ENCODE measurements around the gene CNFN. TPM values are rescaled to one million over a fixed set of nuclear protein-coding genes. Genes with fewer than 3 reads are reported as not detected.
A peak's percentile ranks its signal among the peaks of the same experiment; 100 is the strongest.

The CNFN gene
- polyA plus RNA-seq, 4 donors = 5.8 to 28.1 (median 9.0) TPM

DNA sequence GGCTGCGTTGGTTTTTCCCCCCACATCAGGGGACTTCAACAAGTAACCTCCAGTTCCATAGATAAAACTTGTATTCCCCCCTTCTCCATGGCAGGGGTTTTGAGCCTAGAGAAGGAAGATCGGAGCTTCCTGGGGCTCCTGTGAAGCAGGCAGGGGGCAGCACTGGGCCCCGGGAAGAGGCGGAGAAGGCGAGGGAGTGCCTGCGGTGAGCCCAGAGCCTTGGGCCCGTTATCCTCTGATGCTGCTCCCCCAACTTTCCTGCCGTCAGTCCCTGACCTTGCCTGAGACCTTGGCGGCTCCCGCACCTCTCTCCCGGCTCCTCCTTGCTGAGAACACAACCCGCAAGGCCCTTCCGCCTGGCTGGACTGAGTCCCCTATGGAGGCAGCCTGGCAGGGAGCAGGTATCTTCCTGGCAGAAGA lies 34.6 kb upstream of the CNFN start:
- Histone ChIP-seq H3K9me3 (ENCODE audit: control insufficient read depth in 2 of 2, insufficient read depth in 1 of 2, low read depth in 1 of 2, low read length in 1 of 2) (peaks cover 0 to 7% of the 10 kb centered on the region in 2 donors), H3K36me3 (ENCODE audit: control insufficient read depth in 3 of 3, insufficient read depth in 2 of 3, low read depth in 1 of 3, low read length in 3 of 3) (peaks cover 0 to 5% (median 0%) of the 10 kb centered on the region in 3 donors), H3K4me1 (ENCODE audit: control insufficient read depth in 3 of 3, insufficient read depth in 2 of 3, low read depth in 1 of 3, low read length in 2 of 3) (peaks cover 3 to 39% (median 10%) of the 10 kb centered on the region in 3 donors), H3K4me3 (ENCODE audit: low read depth in 1 of 3, low read length in 3 of 3) (no peak overlapping the region), H3K27ac (ENCODE audit: low read depth in 1 of 3, low read length in 2 of 3) (no peak overlapping the region), H3K27me3 (ENCODE audit: control insufficient read depth in 3 of 3, insufficient read depth in 3 of 3, low read length in 3 of 3) (no peaks in the 10 kb centered on the region)
- 36 to 75% (median 53%) methylated on average over 13 of the region's 13 CpGs for WGBS, 3 donors
- no peak for DNase-seq
- FAIRE-seq = no peak

DNA sequence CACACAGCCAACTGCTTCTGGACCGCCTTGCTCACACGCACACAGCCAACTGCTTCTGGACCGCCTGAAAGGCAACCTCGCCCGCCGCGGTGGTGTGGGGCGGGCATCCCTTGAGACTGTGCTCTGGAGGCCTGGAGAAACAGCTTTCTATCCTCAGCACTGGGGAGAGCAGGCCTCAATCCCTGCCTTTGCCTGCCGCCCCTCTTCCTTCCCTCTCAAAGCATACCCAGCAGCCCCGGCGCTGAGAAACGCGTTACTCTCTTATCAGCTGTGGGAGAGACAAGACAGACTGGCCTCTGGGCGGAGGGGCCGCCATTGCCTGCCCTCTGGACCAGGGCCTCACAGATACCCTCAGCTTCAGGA lies 34.2 kb upstream of the CNFN start:
- peak overlapping the region in 1 of 3 donors; percentile 54 for H3K4me3 ChIP-seq (ENCODE audit: low read depth in 1 of 3, low read length in 3 of 3)
- no peaks in the 10 kb centered on the region for H3K27me3 ChIP-seq (ENCODE audit: control insufficient read depth in 3 of 3, insufficient read depth in 3 of 3, low read length in 3 of 3)
- DNase-seq = no peak
- FAIRE-seq = no peak
- 59 to 74% (median 74%) methylated on average over 15 of the region's 15 CpGs for whole genome bisulfite sequencing, 3 donors
- H3K4me1 ChIP-seq (ENCODE audit: control insufficient read depth in 3 of 3, insufficient read depth in 2 of 3, low read depth in 1 of 3, low read length in 2 of 3) = peaks cover 3 to 39% (median 10%) of the 10 kb centered on the region in 3 donors
- peaks cover 0 to 5% (median 0%) of the 10 kb centered on the region in 3 donors for H3K36me3 ChIP-seq (ENCODE audit: control insufficient read depth in 3 of 3, insufficient read depth in 2 of 3, low read depth in 1 of 3, low read length in 3 of 3)
- H3K27ac ChIP-seq (ENCODE audit: low read depth in 1 of 3, low read length in 2 of 3) = peak overlapping the region in 1 of 3 donors; percentile 66
- peaks cover 0 to 7% of the 10 kb centered on the region in 2 donors for H3K9me3 ChIP-seq (ENCODE audit: control insufficient read depth in 2 of 2, insufficient read depth in 1 of 2, low read depth in 1 of 2, low read length in 1 of 2)

DNA sequence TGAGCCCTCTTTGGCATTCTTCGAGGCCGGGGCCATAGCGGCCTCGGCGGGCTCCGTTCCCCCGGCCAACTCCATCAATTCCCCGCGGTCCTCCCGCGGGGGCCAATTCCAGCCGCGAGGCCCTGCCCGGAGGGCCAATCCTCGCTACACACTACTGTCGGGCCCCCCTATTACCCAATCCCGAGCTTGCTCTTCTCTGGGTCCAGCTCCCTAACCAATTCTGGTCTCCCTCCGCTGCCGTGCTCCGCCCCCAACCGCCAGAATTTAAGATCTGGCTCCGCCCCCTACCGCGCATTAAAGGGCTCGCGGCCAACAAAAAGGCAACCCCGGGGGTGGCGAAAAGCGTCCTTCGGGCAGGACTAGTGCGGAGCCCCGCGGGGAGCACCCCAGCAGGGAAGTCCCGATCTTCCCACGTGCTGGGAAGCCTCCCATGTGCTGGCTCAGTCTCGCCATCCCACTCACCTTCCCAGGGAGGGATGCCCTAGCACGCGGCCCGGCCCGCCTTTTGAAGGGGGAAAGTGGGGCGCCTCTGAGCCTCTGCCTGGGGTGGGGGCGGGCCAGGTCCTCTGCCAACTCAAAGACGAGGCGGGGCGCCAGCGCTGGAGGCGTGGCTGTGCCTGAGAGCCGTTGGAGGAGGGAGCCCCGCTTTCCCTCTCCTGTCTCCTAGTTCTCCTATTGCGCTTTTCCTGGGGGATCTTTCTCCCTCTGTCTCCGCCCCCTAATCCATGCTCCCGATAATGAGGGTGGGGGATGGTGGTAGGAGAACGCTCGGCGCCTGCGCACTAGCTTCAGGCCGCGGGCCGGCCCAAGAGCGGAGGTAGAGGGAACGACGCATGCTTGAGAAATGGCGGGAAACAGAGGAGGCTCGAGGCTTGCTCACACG lies 33.6 kb upstream of the CNFN start:
- H3K27ac ChIP-seq (ENCODE audit: low read depth in 1 of 3, low read length in 2 of 3) = peak overlapping the region in 2 of 3 donors; percentile 66 to 77
- H3K9me3 ChIP-seq (ENCODE audit: control insufficient read depth in 2 of 2, insufficient read depth in 1 of 2, low read depth in 1 of 2, low read length in 1 of 2) = peaks cover 0 to 7% of the 10 kb centered on the region in 2 donors
- peaks cover 0 to 5% (median 0%) of the 10 kb centered on the region in 3 donors for H3K36me3 ChIP-seq (ENCODE audit: control insufficient read depth in 3 of 3, insufficient read depth in 2 of 3, low read depth in 1 of 3, low read length in 3 of 3)
- 4 to 7% (median 6%) methylated on average over 63 to 65 of the region's 65 CpGs for WGBS, 3 donors
- FAIRE-seq (no peak), DNase-seq (peak; percentile 93 to 95)
- H3K4me1 ChIP-seq (ENCODE audit: control insufficient read depth in 3 of 3, insufficient read depth in 2 of 3, low read depth in 1 of 3, low read length in 2 of 3) = peaks cover 3 to 39% (median 10%) of the 10 kb centered on the region in 3 donors
- no peaks in the 10 kb centered on the region for H3K27me3 ChIP-seq (ENCODE audit: control insufficient read depth in 3 of 3, insufficient read depth in 3 of 3, low read length in 3 of 3)
- H3K4me3 ChIP-seq (ENCODE audit: low read depth in 1 of 3, low read length in 3 of 3) = peak overlapping the region; percentile 44 to 62 (median 54)

DNA sequence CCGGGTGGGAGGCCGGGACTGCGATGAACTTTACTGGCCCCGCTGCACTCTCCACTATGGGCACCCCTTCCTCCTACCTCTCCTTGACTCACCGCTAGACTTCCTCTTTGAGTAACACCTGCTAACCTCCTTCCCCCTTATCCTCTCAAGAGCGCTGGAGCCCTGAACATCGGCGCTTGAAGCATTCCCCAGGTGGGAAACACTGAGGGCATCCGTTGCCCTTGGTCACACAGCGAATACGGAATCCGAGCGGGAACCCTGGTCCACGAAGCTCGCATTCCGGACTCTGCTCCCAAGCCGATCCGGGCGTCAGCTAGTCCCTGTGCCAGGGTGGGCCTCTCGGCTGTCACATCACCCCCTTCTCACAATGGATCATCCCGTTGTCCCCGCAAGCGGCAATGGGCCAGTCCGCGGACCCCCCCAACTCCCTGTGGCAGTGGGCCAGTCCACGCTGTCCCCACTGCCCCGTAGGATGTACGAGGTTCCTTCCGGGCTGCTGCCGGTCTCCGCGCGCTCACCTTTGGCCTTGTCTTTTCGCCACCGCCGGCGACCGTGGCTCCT lies 32.9 kb upstream of the CNFN start:
- H3K27me3 ChIP-seq (ENCODE audit: control insufficient read depth in 3 of 3, insufficient read depth in 3 of 3, low read length in 3 of 3) = no peaks in the 10 kb centered on the region
- H3K4me3 ChIP-seq (ENCODE audit: low read depth in 1 of 3, low read length in 3 of 3) = peak overlapping the region; percentile 44 to 62 (median 54)
- H3K36me3 ChIP-seq (ENCODE audit: control insufficient read depth in 3 of 3, insufficient read depth in 2 of 3, low read depth in 1 of 3, low read length in 3 of 3) = peaks cover 0 to 9% (median 0%) of the 10 kb centered on the region in 3 donors
- H3K9me3 ChIP-seq (ENCODE audit: control insufficient read depth in 2 of 2, insufficient read depth in 1 of 2, low read depth in 1 of 2, low read length in 1 of 2) = peaks cover 0 to 7% of the 10 kb centered on the region in 2 donors
- DNase-seq = peak; percentile 63 to 83
- H3K4me1 ChIP-seq (ENCODE audit: control insufficient read depth in 3 of 3, insufficient read depth in 2 of 3, low read depth in 1 of 3, low read length in 2 of 3) = peaks cover 3 to 39% (median 10%) of the 10 kb centered on the region in 3 donors
- WGBS, 3 donors = 1 to 2% (median 2%) methylated on average over 37 to 38 of the region's 38 CpGs
- H3K27ac ChIP-seq (ENCODE audit: low read depth in 1 of 3, low read length in 2 of 3) = peak overlapping the region; percentile 18 to 77 (median 66)
- no peak for FAIRE-seq

DNA sequence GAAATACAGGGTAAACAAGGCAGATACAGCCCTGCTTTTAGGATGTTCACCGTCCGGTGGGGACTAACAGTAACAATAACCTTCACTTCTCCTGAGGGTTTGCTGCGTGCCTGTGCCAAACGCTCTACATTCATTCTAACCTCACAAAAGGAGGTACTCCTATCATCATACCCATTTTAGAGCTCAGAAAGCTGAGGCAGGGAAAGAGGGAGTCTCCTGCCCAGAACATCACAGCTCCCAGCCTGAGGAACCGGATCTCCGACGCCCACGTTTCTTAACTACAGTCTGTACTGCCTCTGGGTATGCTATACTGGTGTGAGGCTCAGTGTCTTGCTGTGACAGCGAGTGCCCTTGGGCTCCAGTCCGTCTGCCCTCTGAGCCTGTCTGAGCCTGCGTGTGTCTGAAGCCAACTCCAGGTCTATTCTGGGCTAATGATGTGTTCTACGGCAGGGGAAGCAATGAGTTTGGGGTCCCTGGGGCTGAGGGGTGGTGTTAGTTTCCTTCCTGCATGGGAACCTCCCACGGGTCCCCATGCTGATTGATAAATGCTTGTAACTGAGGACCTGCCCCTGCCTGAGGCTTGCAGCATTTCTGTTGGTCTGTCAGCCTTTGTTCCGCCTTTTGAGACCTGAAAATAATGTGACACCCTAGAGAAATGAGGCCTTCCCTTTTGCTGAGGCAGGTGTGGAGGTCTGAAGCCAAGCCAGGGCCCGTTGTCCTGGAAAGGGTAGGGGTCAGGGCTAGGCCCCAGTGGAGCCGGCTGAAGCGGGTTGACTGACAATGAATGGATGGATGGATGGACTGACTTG lies 32.2 kb upstream of the CNFN start:
- WGBS, 3 donors = 48 to 55% (median 54%) methylated on average over 17 of the region's 17 CpGs
- H3K9me3 ChIP-seq (ENCODE audit: control insufficient read depth in 2 of 2, insufficient read depth in 1 of 2, low read depth in 1 of 2, low read length in 1 of 2) = peaks cover 0 to 7% of the 10 kb centered on the region in 2 donors
- H3K36me3 ChIP-seq (ENCODE audit: control insufficient read depth in 3 of 3, insufficient read depth in 2 of 3, low read depth in 1 of 3, low read length in 3 of 3) = peaks cover 0 to 10% (median 0%) of the 10 kb centered on the region in 3 donors
- peaks cover 3 to 39% (median 10%) of the 10 kb centered on the region in 3 donors for H3K4me1 ChIP-seq (ENCODE audit: control insufficient read depth in 3 of 3, insufficient read depth in 2 of 3, low read depth in 1 of 3, low read length in 2 of 3)
- H3K4me3 ChIP-seq (ENCODE audit: low read depth in 1 of 3, low read length in 3 of 3) = peak overlapping the region in 2 of 3 donors; percentile 44 to 54
- H3K27me3 ChIP-seq (ENCODE audit: control insufficient read depth in 3 of 3, insufficient read depth in 3 of 3, low read length in 3 of 3) = no peaks in the 10 kb centered on the region
- peak overlapping the region in 1 of 3 donors; percentile 77 for H3K27ac ChIP-seq (ENCODE audit: low read depth in 1 of 3, low read length in 2 of 3)
- DNase-seq (no peak), FAIRE-seq (no peak)

DNA sequence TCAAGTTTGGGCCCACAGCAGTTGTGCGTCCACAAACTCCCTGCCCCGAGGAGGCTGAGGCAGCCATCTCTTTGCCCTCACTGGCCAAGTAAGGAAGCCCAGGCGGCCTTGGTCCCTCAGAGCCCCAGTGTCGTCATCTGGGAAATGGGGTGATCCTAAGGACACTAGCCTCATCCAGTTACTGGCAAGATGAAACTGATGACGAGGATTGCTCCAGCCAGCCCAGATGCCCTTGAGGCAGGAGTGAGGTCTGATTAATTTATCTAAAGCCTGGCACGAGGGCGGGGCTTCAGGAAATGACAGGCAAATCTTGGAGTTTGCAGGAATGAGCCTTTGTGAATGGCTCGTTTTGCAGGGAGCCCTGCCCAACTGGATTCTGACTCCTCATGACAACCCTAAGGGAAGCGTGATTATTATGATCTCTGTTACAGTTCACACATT lies 31.5 kb upstream of the CNFN start:
- peaks cover 0 to 7% of the 10 kb centered on the region in 2 donors for H3K9me3 ChIP-seq (ENCODE audit: control insufficient read depth in 2 of 2, insufficient read depth in 1 of 2, low read depth in 1 of 2, low read length in 1 of 2)
- WGBS, 3 donors = 48 to 68% (median 56%) methylated on average over 9 of the region's 9 CpGs
- H3K4me1 ChIP-seq (ENCODE audit: control insufficient read depth in 3 of 3, insufficient read depth in 2 of 3, low read depth in 1 of 3, low read length in 2 of 3) = peaks cover 3 to 39% (median 10%) of the 10 kb centered on the region in 3 donors
- FAIRE-seq (no peak), DNase-seq (peak in 1 of 2 donors; percentile 58)
- peaks cover 0 to 10% (median 0%) of the 10 kb centered on the region in 3 donors for H3K36me3 ChIP-seq (ENCODE audit: control insufficient read depth in 3 of 3, insufficient read depth in 2 of 3, low read depth in 1 of 3, low read length in 3 of 3)
- no peak overlapping the region for H3K4me3 ChIP-seq (ENCODE audit: low read depth in 1 of 3, low read length in 3 of 3)
- H3K27ac ChIP-seq (ENCODE audit: low read depth in 1 of 3, low read length in 2 of 3) = peak overlapping the region in 1 of 3 donors; percentile 77
- H3K27me3 ChIP-seq (ENCODE audit: control insufficient read depth in 3 of 3, insufficient read depth in 3 of 3, low read length in 3 of 3) = no peaks in the 10 kb centered on the region

DNA sequence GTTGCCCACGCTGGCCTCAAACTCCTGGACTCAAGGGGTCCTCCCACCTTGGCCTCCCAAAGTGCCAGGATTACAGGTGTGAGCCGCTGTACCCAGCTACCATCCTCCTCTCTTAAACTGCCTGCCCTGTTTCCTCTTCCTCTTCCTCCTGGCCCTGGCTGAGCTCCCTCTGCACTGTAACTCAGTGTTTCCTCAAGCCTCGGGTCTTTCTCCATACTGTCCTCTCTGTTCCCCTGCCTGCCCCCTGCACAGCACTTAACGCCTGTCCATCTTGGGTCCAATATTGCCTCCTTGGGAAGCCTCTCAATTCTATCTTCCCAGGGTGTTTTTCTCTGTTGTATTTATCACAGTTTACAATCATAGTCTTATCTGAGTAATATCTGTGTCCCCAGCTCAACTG lies 31.0 kb upstream of the CNFN start:
- DNase-seq (no peak), FAIRE-seq (no peak)
- Histone ChIP-seq H3K36me3 (ENCODE audit: control insufficient read depth in 3 of 3, insufficient read depth in 2 of 3, low read depth in 1 of 3, low read length in 3 of 3) (peaks cover 0 to 10% (median 0%) of the 10 kb centered on the region in 3 donors), H3K9me3 (ENCODE audit: control insufficient read depth in 2 of 2, insufficient read depth in 1 of 2, low read depth in 1 of 2, low read length in 1 of 2) (peaks cover 0 to 7% of the 10 kb centered on the region in 2 donors), H3K4me1 (ENCODE audit: control insufficient read depth in 3 of 3, insufficient read depth in 2 of 3, low read depth in 1 of 3, low read length in 2 of 3) (peaks cover 3 to 39% (median 10%) of the 10 kb centered on the region in 3 donors), H3K27me3 (ENCODE audit: control insufficient read depth in 3 of 3, insufficient read depth in 3 of 3, low read length in 3 of 3) (no peaks in the 10 kb centered on the region), H3K27ac (ENCODE audit: low read depth in 1 of 3, low read length in 2 of 3) (peak overlapping the region in 1 of 3 donors; percentile 4), H3K4me3 (ENCODE audit: low read depth in 1 of 3, low read length in 3 of 3) (no peak overlapping the region)
- WGBS, 3 donors = 68 to 83% (median 80%) methylated on average over 4 of the region's 4 CpGs
